Measurements from ENCODE around the gene FOXP3. TPM values are rescaled to one million over a fixed set of nuclear protein-coding genes. Genes with fewer than 3 reads are reported as not detected.

FOXP3 gene
- total RNA-seq, 2 experiments from 2014 or later: 23.3 to 23.6 TPM

- Mint-ChIP-seq H3K4me1 (peaks cover 22% of the 10 kb centered on the region), H3K9me3 (no peaks in the 10 kb centered on the region), H3K4me3 (no peak overlapping the region), H3K36me3 (peaks cover 18% of the 10 kb centered on the region), H3K27ac (no peak overlapping the region), H3K27me3 (no peaks in the 10 kb centered on the region)
- ATAC-seq (ENCODE audit: low read depth) (no peak), DNase-seq (no peak)
- POLR2A ChIA-PET: interaction anchor here (0.7 kb wide), 2 partner anchors 92 to 97 kb away, joined by 3 to 5 read pairs; no protein-coding TSS in a partner anchor
These were observed 9.9 kb downstream of the FOXP3 start for GRCh38 chrX:49254639-49255038.

GRCh38 chrX:49251325-49251724 is 13.2 kb downstream of the FOXP3 start:
- Mint-ChIP-seq H3K27ac (peak overlapping the region; percentile 54), H3K27me3 (no peaks in the 10 kb centered on the region)
- POLR2A ChIA-PET: no interaction called here

GRCh38 chrX:49250578-49250977 is 13.9 kb downstream of the FOXP3 start:
- H3K36me3 Mint-ChIP-seq: peaks cover 17% of the 10 kb centered on the region
- peak overlapping the region; percentile 61 for H3K27ac Mint-ChIP-seq
- no peak for ATAC-seq (ENCODE audit: low read depth)
- no peaks in the 10 kb centered on the region for H3K9me3 Mint-ChIP-seq
- H3K4me3 Mint-ChIP-seq: no peak overlapping the region
- H3K4me1 Mint-ChIP-seq: peaks cover 14% of the 10 kb centered on the region
- no peaks in the 10 kb centered on the region for H3K27me3 Mint-ChIP-seq
- POLR2A ChIA-PET: no interaction called here
- no peak for DNase-seq

More at GRCh38 chrX:49251325-49251724, 13.2 kb downstream of the FOXP3 start:
- Mint-ChIP-seq H3K4me1 (peaks cover 14% of the 10 kb centered on the region), H3K36me3 (peaks cover 17% of the 10 kb centered on the region), H3K4me3 (no peak overlapping the region), H3K9me3 (no peaks in the 10 kb centered on the region)
- no peak for ATAC-seq (ENCODE audit: low read depth)
- no peak for DNase-seq

GRCh38 chrX:49250066-49250465 is 14.4 kb downstream of the FOXP3 start:
- ATAC-seq (ENCODE audit: low read depth): no peak
- Mint-ChIP-seq H3K4me1 (peaks cover 14% of the 10 kb centered on the region), H3K27ac (peak overlapping the region; percentile 61), H3K27me3 (no peaks in the 10 kb centered on the region), H3K36me3 (peaks cover 17% of the 10 kb centered on the region), H3K4me3 (no peak overlapping the region), H3K9me3 (no peaks in the 10 kb centered on the region)
- no peak for DNase-seq
- POLR2A ChIA-PET: no interaction called here

- no peaks in the 10 kb centered on the region for H3K27me3 Mint-ChIP-seq
- H3K4me3 Mint-ChIP-seq: no peak overlapping the region
- ATAC-seq (ENCODE audit: low read depth) (no peak), DNase-seq (no peak)
- peaks cover 14% of the 10 kb centered on the region for H3K4me1 Mint-ChIP-seq
- H3K36me3 Mint-ChIP-seq: peaks cover 20% of the 10 kb centered on the region
- H3K27ac Mint-ChIP-seq: no peak overlapping the region
- POLR2A ChIA-PET: interaction anchor here (0.7 kb wide), 1 partner anchor 14 kb away, joined by 3 read pairs; no protein-coding TSS in a partner anchor
- no peaks in the 10 kb centered on the region for H3K9me3 Mint-ChIP-seq
These were observed 14.9 kb downstream of the FOXP3 start for GRCh38 chrX:49249616-49250015.

- no peaks in the 10 kb centered on the region for H3K27me3 Mint-ChIP-seq
- H3K4me3 Mint-ChIP-seq: no peak overlapping the region
- ATAC-seq (ENCODE audit: low read depth) (no peak), DNase-seq (no peak)
- H3K27ac Mint-ChIP-seq: no peak overlapping the region
- no peaks in the 10 kb centered on the region for H3K9me3 Mint-ChIP-seq
- peaks cover 24% of the 10 kb centered on the region for H3K36me3 Mint-ChIP-seq
- peaks cover 14% of the 10 kb centered on the region for H3K4me1 Mint-ChIP-seq
- POLR2A ChIA-PET: interaction anchor here (0.7 to 2.1 kb wide), 2 partner anchors 15 to 20 kb away, joined by 3 to 5 read pairs; no protein-coding TSS in a partner anchor
These were observed 15.4 kb downstream of the FOXP3 start for GRCh38 chrX:49249071-49249470.

GRCh38 chrX:49247916-49248811 is 16.3 kb downstream of the FOXP3 start:
- POLR2A ChIA-PET: interaction anchor here (1.2 to 2.1 kb wide), 2 partner anchors 10 to 21 kb away, joined by 3 to 5 read pairs; no protein-coding TSS in a partner anchor
- peaks cover 15% of the 10 kb centered on the region for H3K4me1 Mint-ChIP-seq
- no peak overlapping the region for H3K27ac Mint-ChIP-seq
- DNase-seq: no peak
- no peaks in the 10 kb centered on the region for H3K27me3 Mint-ChIP-seq
- no peak overlapping the region for H3K4me3 Mint-ChIP-seq
- H3K9me3 Mint-ChIP-seq: no peaks in the 10 kb centered on the region
- no peak for ATAC-seq (ENCODE audit: low read depth)
- H3K36me3 Mint-ChIP-seq: peaks cover 26% of the 10 kb centered on the region

GRCh38 chrX:49247346-49247745 is 17.2 kb downstream of the FOXP3 start:
- no peaks in the 10 kb centered on the region for H3K27me3 Mint-ChIP-seq
- DNase-seq (no peak), ATAC-seq (ENCODE audit: low read depth) (no peak)
- peaks cover 15% of the 10 kb centered on the region for H3K4me1 Mint-ChIP-seq
- no peak overlapping the region for H3K27ac Mint-ChIP-seq
- peaks cover 24% of the 10 kb centered on the region for H3K36me3 Mint-ChIP-seq
- no peaks in the 10 kb centered on the region for H3K9me3 Mint-ChIP-seq
- H3K4me3 Mint-ChIP-seq: no peak overlapping the region
- POLR2A ChIA-PET: interaction anchor here (1.2 to 2.1 kb wide), 2 partner anchors 9 to 22 kb away, joined by 3 to 5 read pairs; no protein-coding TSS in a partner anchor

GRCh38 chrX:49246541-49246940 is 18.0 kb downstream of the FOXP3 start:
- no peaks in the 10 kb centered on the region for H3K9me3 Mint-ChIP-seq
- peaks cover 19% of the 10 kb centered on the region for H3K36me3 Mint-ChIP-seq
- peaks cover 9% of the 10 kb centered on the region for H3K4me1 Mint-ChIP-seq
- no peak overlapping the region for H3K27ac Mint-ChIP-seq
- DNase-seq (no peak), ATAC-seq (ENCODE audit: low read depth) (no peak)
- H3K27me3 Mint-ChIP-seq: no peaks in the 10 kb centered on the region
- POLR2A ChIA-PET: no interaction called here
- no peak overlapping the region for H3K4me3 Mint-ChIP-seq

- Mint-ChIP-seq H3K27me3 (no peaks in the 10 kb centered on the region), H3K27ac (no peak overlapping the region), H3K36me3 (peaks cover 13% of the 10 kb centered on the region), H3K4me3 (no peak overlapping the region), H3K4me1 (peaks cover 5% of the 10 kb centered on the region), H3K9me3 (no peaks in the 10 kb centered on the region)
- POLR2A ChIA-PET: no interaction called here
- ATAC-seq (ENCODE audit: low read depth): no peak
- DNase-seq: no peak
These were observed 20.3 kb downstream of the FOXP3 start for GRCh38 chrX:49244207-49244606.

- ATAC-seq (ENCODE audit: low read depth) (no peak), DNase-seq (no peak)
- peaks cover 4% of the 10 kb centered on the region for H3K4me1 Mint-ChIP-seq
- H3K9me3 Mint-ChIP-seq: no peaks in the 10 kb centered on the region
- no peaks in the 10 kb centered on the region for H3K27me3 Mint-ChIP-seq
- peaks cover 12% of the 10 kb centered on the region for H3K36me3 Mint-ChIP-seq
- POLR2A ChIA-PET: no interaction called here
- H3K27ac Mint-ChIP-seq: no peak overlapping the region
- H3K4me3 Mint-ChIP-seq: no peak overlapping the region
These were observed 21.3 kb downstream of the FOXP3 start for GRCh38 chrX:49243166-49243565.

- H3K27ac Mint-ChIP-seq: no peak overlapping the region
These were observed 21.9 kb downstream of the FOXP3 start for GRCh38 chrX:49242545-49243066.

GRCh38 chrX:49238735-49239134 is 25.8 kb downstream of the FOXP3 start:
- POLR2A ChIA-PET: interaction anchor here (1.2 kb wide), 1 partner anchor 9 kb away, joined by 3 read pairs; no protein-coding TSS in a partner anchor
- DNase-seq (no peak), ATAC-seq (ENCODE audit: low read depth) (no peak)
- Mint-ChIP-seq H3K9me3 (no peaks in the 10 kb centered on the region), H3K4me3 (no peak overlapping the region), H3K27ac (no peak overlapping the region), H3K36me3 (peaks cover 3% of the 10 kb centered on the region), H3K4me1 (peaks cover 12% of the 10 kb centered on the region), H3K27me3 (no peaks in the 10 kb centered on the region)

More at GRCh38 chrX:49242545-49243066, 21.9 kb downstream of the FOXP3 start:
- Mint-ChIP-seq H3K4me3 (no peak overlapping the region), H3K27me3 (no peaks in the 10 kb centered on the region), H3K36me3 (peaks cover 12% of the 10 kb centered on the region), H3K4me1 (peaks cover 4% of the 10 kb centered on the region), H3K9me3 (no peaks in the 10 kb centered on the region)
- no peak for DNase-seq
- no peak for ATAC-seq (ENCODE audit: low read depth)
- POLR2A ChIA-PET: interaction anchor here (1.3 kb wide), 1 partner anchor 26 kb away, joined by 3 read pairs; no protein-coding TSS in a partner anchor

All from activated naive CD8-positive, alpha-beta T cell treated with anti-CD3 and anti-CD28 coated beads, Interleukin-2, amount 10 ng/mL, durations not matched to agents 7 days and 5 days (primary cell).